GM19238 (cell line): Measurements from ENCODE around the gene OCSTAMP.

Experiments
- DNase-seq: peaks from one replicate; pipeline ENCODE4 v3.0.0; 2011; ENCODE audit warnings: low spot score; ENCODE audit not compliant: insufficient read length

The OCSTAMP gene

DNA sequence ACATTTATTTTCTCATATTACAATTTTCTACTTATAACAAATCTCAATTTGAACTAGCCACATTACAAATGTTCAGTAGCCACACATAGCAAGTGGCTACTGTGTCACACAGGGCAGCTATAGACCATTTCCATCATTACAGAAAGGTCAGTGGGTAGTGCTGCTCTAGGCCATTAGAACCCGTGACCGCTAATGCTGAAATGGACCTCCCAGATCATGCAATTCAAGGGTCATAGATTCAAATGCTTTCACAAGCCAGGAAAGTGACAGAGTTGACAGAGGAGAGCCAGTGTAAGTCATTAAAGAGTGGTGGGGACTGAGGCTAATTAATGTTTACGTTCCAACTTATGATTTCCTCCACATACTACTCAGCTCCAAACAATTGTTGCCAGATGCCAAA, 3.5 kb upstream of the OCSTAMP start:
- no peak for DNase-seq

DNA sequence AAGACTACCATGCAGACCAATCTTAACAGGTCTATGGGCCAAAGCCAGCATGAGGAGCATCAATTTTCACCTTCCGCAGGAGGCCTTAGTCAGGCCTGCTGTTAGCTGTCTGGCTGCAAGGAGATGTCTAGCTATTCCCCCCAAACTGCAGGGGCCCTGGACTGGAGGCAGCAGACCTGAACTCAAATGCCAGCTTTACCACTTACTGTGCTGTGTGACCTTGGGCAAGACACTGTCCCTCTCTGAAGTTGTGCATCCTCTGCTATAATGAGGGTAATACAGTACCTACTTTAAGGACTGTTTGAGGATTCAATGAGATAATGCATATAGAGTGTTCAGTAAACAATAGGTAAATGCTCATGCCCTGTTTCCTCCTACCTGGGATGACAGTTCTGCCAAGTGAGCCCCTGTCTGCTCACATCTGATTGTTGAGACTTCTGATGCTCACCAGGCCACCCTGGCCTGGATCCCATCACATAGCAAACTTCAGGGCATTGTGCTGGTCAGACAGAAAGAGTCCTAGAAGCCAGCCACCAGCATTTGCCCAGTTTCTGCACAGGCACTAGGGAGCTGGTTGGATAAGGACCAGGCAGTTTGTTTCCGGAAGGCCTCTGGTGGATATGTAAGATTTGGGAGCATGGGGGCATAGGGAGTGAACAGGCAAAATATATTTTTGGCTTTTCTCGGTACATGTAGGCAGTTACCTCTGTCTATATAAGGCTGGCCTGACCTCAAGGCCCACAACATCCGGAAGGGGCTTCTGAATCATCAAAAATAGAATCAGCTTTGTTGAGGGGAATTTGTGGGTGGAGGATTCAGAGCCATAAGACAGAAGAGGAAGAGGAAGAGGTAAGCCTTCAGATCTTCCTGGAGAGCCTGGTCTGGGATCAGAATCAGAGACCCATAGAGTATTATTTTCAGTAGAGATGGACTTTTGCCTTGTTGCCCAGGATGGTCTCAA, 2.3 kb upstream of the OCSTAMP start:
- DNase-seq, result peak; percentile 53

DNA sequence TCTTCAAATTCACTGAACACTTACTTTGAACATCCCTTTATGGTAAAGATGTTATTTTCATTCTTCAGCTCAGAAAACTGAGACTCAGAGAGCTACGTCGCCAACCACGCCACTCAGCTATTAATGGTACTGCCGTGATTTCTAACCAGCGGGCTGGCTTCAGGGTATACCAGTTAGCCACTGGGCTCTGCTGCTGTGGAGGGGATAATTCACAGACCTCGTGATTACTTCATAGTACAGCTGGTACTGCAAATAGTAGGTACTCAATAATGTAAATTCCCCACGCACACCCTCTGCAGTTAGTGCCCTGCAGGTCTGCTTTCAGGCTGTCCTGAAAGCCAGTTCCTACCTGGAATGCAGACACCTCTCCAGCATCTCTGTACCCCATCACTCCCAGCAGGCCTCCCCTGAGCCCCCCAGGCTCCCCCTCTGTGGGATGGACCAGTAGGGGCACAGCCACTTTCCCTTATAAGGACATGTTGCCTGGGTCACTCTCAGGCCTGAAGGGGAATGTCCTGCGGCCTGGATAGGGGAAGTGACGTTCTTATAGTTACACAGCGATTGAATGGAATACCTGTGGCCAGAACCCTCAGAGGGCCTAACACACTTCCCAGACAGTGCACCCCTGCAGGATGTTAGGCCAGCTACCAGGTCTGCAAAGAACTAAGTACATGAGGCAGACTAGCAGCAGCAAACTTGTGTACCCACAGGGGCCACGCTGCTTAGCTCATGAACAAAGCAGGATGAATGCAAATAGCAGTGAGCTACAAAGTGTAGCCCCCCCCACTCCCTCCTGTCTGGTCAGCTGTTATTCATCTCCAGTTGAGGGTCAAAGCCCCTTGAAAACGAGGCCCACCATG, 1.3 kb upstream of the OCSTAMP start:
- DNase-seq, result no peak

DNA sequence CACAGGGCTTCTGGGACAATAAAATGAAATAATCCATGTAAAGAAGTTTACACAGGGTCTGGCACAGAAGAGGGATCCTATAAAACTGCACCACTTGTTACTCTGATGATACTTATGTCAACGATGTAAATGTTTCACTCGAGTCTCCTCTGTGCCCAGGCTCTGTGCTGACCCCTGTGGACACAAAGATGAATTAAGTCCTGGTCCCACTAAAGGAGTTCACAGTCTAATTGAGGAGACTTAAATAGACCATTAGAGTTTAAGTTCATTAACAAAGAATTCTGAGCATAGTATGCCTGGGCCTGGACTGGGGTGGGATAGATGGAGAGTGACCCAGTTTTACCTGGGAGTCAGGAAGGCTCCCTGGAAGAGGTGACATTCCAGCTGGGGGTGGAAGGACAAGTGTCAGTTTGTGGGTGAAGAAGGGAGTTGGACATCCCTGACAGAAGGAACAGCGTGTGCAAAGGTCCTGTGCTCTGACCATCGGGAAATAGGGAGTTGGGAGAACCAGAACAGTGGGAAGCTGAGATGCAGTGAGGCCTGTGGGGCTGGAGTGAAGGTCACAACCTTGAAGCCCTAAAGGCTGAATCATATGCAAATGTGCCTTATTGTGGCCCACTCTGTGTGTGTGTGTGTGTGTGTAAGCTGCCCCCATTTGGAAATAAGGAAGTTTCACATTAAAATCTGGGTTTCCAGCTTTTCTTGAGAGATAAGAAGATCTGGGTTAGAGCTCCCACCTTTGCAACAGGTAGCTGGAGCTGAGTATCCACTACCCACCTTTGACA, 1.1 kb downstream of the OCSTAMP start:
- no peak for DNase-seq

DNA sequence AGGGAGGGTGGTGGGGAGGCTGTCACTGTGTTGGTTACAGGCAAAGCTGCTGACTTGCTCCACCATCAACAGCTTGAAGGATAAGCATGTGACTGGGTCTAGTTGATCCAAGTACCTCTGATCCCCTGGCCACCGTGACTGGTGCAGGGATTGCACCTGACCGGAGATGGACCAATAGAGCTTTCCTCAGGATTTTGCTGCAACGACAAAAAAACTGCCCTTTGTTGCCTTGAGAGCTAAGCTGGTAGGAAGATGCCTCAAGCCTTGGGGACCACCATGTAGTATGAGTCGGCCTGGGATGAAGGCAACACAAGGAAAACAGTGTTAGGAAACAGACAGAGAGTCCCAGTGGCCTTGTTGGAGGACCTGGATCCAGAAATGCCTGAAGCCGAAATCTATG, 1.8 kb downstream of the OCSTAMP start:
- DNase-seq, result no peak

DNA sequence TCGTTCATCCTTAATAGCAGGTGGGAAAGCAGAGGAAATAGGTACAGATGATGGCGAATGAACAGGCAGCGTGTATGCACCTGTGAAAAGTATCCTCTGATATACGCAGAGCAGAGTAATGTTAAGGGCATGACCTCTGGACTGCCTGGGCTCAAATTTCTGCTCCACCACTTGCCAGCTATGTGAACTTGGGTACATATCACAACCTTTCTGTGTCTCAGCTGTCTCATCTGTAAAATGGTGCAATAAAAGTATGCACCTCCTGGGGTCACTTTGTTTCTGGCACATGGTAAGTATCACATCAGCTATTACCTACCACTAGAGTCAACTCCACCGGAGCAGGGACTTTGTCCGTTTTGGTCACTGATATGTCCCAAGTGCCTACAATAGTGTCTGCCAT, 2.5 kb downstream of the OCSTAMP start:
- no peak for DNase-seq

DNA sequence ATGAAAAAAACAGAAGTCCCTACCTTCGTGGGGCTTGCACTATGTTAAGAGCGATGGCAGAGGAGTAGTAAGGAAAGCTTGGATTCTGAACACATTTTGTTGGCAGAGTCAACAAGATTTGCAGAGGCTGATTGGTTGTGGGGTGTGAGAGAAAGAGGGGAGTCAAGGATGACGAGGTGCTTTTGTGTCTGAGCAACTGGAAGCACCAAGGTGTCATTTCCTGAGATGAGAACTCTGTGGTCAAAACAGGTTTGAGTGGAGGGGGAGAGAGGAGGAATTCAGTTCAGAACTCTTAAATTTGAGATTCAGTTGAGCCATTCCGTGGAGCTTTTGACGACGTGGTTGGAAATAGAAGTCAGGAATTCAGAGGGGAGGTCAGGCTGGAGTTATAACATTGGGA, 3.5 kb downstream of the OCSTAMP start:
- DNase-seq, result no peak

DNA sequence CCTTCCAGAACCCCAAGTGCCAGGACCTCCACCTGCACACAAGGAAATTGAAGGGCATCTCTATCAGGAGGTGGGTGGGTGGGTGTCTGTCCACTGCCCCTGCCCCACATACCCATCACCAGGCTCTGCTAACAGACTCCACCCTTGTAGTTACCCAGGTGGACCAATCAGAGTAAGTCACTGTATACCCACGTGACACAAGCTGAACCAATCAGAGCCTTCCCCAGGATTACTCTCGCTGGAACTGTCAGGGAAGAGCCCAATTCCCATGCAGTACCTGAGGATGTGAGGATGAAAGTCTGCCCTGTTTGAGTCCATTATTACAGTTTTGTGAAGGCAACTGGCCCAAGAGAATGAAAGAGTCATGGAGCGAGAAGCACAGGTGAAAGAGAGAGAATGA, 4.2 kb downstream of the OCSTAMP start:
- no peak for DNase-seq

DNA sequence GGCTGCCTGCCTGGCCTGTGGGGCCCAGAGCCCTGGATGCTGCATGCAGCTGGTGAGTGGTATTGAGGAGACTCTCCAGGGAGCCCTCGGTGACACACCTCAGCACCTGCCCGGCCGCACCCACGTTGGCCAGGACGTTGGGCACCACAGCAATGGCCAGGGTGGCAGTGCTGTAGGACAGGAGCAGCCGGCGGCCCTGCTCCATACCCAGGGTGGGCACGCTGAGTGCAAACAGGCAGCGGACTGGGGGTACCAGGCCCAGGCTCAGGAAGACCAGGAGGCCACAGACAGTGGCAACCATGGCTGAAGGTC, 4.7 kb downstream of the OCSTAMP start:
- DNase-seq, result no peak

DNA sequence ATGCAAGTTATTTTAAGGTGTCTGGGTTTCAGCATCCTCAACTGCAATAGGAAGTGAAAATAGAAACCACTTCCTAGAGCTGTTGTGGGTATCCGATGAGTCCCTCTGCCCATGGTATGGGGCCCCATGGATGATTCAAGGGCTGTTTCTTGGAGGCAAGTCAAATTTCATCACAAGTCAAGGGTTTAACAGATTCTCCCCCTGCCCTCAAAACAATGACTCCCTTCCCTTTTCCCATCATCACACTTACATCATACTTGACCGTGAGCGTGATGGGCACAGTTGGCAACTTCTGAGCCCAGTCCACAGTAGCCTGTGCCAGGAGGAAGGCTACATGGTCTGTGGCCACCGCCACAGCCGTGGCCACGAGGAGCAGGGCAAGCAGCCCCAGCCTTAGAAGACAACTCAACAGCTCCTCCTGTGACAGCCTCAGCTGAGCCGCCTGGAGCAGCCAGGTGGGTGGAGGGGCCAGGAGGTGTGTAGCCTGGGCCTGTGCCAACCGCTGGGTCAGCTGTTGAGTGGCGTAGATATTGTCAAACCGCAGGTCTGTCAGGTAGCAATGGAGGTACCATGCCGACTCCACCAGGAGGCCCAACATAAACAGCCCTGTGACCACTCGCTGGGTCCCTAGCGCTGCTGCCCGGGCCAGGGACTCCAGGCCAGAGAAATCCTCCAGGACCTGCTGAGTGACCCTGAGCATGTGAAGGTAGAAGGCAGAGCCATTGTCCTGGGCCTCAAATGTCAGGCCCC, 5.2 kb downstream of the OCSTAMP start:
- peak; percentile 40 for DNase-seq

DNA sequence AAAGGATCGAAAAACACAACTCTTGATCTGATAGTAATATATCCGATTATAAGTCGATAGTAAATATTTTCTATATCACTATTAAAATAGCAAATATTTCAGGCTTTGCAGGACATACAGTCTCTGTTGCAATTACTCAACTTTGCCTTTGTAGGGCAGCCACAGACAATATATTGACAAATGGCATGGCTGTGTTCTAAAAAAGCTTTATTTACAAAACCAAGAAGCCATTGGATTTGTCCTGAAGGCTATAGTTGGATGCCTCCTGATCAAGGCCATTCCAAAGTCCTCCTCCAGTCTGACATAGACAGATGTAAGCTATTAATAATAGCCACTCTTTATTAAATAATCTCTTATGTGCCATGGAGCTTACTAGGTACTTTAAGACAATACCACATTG, 5.9 kb downstream of the OCSTAMP start:
- no peak for DNase-seq

DNA sequence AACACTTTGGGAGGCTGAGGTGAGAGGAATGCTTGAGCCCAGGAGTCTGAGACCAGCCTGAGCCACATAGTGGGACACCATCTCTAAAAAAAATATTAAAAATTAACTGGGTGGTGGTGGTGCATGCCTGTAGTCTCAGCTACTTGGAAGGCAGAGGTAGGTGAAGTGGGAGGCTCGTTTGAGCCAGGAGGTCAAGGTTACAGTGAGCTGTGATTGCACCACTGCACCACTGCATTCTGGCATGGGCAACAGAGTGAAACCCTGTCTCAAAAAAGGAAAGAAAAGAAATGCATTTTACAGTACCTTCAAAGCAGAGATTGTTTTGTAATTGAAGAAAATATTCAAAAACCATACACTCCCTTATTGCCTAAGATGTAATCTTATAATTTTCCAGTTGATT, 6.5 kb downstream of the OCSTAMP start:
- no peak for DNase-seq

DNA sequence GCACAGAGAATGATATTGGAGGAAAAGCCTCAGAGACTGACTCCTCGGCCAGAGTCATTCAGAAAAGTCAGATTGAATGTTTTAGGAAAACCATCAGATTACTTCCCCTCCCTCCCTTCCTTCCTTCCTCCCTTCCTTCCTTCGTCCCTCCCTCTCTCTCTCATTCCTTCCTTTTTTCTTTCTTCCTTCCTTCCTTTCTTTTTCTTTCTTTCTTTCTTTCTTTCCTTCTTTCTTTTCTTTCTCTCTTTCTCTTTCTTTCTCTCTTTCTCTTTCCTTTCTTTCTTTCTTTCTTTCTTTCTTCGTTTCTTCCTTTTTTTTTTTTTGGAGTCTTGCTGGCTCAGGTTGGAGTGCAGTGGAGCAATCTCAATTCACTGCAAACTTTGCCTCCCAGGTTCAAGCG, 7.4 kb downstream of the OCSTAMP start:
- no peak for DNase-seq

DNA sequence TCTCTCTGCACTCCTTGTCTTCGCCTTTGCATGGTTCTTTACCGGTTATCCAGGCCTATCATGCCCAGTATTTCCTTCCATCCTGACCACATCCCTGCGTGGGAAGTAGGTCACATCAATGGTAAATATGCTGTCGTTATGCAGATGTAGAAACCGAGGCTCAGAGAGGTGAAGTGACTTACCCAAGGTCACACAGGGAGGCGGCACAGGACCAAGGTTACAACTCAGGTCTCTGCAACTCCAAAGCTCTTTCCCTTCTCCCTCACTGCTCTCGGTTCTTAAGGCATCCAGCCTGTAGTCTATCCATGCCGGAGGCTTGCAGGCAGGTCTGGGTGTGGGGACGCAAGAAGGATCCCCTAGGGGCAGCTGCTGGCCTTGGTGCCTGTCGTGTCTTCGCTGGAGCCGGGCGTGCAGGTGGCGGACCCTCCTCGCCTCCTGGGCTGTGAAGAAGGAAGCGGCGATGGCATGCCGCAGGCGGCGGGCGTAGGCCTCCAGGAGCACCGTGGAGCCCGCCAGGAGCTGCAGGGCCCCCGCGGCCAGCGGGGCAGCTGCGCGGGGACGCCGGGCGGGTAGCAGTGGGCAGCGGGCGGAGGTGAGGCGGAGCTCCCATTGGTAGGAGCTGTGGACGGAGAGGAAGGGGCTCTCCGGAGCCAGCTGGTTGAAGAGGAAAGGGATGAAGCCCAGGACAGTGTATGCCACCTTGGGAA, 9.1 kb downstream of the OCSTAMP start:
- no peak for DNase-seq

DNA sequence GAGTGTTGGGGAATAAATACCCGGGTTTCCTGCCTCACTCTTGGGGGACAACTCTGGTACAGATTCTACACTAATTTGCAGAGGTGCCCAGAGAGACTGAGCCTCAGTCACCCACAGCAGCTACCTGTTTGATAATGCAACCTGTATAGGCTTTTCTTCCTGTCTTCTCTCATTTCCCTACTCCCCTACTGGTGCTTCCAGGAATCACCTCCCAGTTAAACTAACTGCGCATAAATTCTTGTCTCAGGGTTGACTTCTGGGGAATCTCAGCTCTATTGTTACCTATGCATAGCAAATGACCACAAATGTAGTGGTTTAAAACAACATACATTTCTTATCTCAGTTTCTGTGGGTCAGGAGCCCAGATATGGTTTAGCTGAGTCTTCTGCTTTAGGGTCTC, 11.3 kb downstream of the OCSTAMP start:
- DNase-seq, result no peak

DNA sequence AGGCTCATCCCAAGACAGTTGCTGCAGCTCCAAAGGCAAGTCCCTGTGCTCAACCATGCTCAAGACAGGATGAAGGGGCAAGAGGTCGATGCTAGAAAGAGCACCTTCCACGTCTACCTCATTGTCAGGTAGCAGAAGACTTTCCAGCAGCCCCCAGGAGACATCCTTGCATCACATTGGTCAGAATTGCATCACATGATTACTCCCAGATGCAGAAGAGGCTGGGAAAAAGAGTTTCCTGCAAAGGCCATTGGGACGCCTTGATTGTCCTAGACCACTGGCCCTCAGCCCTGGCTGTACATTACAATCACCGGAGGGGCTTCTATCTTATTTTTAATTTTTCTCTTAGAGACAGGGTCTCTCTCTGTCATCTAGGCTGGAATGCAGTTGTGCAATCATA, 19.8 kb downstream of the OCSTAMP start:
- no peak for DNase-seq

DNA sequence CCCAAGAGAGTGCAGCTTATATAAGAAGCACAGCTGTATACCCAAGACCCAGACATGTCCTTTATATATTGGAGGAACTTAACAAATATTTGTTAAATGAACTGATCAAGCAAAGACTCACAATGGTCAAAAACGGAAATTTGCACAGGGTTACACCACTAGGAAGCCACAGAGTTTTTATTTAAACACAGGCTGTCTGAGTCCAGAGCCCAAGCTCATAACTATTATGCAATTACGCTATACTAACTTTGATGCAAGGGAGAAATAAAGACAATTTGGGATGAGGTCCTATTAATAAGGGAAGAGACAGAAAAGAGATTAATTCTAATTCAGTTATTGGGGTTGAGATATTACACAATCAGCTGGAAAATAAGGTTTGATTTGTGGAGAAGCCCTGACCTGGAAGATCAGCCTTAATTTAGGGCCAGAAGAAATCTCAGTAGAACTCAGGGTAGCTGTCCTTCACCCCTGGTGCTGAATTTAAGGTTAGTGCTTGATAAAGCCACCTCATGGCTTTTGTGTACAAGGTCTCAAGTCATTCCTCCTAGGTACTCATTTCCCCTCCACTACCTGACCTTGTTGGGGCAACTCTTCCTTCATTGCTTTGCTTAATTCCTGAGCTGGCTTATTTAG, 26.6 kb downstream of the OCSTAMP start:
- no peak for DNase-seq

DNA sequence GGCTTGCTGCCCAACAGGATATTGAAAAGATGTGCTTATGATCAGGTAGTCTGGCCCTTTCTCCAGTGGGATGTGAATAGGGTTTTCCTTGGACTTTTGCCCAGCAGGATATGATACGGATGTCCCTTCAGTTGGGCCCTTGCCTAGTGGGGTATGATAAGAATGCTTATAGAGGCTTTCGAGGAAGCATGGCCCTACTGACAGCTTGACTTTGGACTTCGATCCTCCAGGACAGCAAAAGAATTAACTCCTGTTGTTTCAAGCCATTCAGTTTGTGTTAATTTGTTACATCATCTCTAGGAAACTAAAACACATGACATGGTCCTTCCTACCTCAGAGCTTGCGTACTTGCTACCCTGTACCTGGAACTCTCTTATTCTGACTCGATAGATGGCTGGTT, 27.3 kb downstream of the OCSTAMP start:
- DNase-seq, result no peak

DNA sequence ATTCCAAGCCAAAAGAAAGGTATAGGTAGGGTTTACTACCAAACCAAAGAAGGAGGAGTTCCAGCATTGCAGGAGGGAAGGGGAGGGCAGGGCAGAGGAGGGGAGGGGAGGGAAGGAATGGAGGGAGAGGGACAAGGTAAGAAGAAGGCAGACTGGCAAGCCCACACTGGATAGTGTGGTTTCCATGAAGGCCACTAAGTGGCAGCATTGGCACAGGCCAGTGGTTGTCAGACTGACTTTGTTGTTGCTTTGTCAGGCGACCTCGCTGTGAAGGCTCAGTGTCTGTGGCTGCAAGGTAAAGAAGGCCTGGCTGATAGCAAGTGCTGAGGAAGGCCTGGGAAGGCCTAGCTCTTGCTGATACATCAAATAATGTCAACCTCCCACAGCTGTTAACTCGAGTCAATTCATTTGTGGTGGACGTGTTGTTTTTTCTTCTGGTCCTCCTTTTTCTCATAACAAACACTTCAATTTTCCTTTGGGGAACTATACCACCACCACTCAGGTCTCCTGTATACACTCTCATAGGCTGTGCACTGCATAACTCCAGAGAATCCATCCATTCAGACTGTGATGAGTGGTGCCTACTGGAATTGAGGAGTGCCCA, 29.4 kb downstream of the OCSTAMP start:
- DNase-seq, result peak; percentile 31

DNA sequence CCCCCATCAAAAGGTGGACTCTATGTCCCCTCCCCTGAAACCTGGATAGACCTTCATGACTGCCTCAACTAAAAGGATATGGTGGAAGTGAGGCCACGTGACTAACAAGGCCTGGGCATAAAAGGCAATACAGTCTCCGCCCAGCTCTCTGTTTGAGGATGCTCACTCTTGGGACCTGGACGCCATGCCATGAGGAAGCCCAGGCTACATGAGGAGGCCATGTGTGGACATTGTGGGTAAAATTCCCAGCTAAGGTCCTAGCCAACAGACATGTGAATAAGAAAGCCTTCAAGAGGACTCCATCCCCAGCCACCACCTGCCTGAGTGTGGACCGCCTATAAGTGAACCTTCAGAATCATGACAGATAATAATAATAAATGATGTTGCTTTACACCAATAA, 29.9 kb downstream of the OCSTAMP start:
- no peak for DNase-seq
